AG08395 (cell line): ENCODE data around the gene ATG7.
"Not testable (repeated sequence)": the region's sequence is repeated elsewhere in the genome, so short reads cannot be mapped to it uniquely, and the experiment has no call there.

Experiments used
- DNase-seq: peaks from one replicate; pipeline ENCODE4 v3.0.0; 2012; ENCODE audit warnings: mixed read lengths, low spot score

ATG7 gene

DNA sequence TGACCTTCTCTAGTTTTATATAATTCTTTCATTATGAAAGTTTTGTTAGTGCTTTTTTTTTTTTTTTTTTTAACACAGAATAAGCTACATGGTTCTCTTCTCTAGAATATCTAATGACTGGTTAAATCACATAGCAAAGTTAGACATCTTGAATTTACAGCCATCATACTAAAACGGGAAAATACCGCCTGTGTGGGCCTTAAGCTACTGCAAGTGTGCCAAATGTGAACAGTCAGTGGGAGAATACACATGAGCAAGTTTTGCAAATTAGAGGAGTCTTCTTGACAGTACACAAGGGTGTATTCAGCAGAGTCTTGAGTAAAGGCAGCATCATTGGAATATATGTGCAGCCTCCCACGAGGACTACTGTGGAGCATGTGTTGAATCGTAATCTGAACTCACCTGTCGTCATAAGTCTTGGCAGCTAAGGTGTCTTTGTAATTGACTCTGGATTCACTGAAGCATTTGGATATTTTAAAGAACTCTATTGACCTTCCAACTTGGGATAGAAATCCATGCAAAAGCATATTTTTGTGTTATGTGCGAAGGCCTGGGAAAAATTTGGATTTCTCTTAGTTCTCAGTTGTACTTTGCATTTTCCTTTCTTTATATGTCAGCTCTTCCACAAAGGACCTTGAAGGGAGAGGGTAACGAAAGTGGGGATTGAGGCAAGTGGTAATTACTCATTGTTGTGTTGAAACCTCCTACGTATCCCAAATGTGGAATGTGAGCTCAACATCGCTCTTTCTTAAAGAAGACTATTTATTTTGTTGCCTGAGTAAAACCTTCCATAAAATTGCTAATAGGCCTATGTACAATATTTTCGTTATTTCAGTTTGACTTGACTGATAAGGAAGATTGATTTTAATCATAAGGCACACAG is 117.4 kb downstream of the ATG7 start:
- DNase-seq = peak; percentile 21

DNA sequence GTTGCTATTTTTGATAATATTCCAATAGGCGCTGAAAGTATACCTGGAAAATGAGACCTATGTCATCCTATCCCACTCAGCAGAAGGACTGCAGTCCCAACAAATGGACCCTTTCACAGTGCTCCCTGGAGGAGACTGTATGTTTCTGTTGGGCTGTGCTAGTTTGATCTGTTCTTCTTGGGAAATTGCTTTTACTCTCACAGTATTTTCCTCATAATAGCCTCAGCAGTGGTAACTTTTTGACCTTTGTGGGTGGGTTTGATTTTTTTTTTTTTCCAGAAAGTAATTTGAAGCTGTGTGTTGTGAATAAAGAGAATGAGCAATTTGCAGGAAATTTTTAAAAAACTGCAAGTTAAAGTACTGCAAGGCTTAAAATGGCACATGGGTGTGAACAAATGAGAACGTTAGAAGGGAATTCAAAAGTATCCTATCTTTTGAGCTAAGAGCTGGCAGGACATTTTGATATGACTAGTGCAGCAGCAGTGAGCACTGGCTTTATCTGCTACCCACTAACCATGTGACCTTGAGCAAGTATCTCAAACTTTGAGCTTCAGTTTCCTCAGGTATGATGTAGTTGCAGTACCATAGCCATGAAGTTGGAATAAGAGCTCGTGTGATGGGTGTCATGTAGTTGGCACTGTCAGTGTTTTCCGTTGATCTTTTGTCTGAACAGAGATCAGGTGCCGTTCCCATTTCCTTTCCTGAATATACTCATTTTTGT is 118.4 kb downstream of the ATG7 start:
- no peak for DNase-seq

DNA sequence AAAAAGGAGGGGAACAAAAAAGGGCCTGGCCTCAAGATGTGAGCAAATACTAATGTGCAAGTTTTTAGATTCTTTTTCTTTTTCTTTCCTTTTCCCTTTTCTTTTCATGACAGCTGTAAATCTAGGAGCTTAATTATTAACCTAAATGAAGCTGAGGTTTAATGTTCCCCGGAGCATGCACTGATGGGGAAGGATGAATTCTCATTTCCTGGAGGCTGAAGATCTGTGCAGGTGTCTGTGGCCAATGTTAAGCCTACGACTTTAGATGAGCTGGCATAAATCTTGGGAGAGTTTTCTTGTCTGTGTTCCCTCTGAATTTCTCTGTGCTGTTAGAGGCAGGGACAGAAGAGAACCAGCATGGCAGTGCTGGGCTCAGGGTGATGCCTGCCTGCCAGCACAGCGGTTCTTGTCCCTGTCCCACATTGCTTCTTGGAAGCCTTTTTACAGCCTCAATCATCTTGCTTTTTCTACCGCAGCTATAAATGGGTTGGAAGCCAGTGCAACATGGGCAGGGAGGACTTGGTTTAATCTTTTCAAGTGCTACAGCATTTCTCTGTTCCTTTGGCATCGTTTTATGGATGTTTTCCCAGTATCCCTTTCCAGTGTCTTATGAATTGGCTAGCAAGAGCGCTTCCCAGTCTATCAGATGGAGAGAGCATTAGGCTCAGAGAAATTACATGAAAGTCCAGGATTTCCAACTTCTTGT is 119.1 kb downstream of the ATG7 start:
- no peak for DNase-seq

DNA sequence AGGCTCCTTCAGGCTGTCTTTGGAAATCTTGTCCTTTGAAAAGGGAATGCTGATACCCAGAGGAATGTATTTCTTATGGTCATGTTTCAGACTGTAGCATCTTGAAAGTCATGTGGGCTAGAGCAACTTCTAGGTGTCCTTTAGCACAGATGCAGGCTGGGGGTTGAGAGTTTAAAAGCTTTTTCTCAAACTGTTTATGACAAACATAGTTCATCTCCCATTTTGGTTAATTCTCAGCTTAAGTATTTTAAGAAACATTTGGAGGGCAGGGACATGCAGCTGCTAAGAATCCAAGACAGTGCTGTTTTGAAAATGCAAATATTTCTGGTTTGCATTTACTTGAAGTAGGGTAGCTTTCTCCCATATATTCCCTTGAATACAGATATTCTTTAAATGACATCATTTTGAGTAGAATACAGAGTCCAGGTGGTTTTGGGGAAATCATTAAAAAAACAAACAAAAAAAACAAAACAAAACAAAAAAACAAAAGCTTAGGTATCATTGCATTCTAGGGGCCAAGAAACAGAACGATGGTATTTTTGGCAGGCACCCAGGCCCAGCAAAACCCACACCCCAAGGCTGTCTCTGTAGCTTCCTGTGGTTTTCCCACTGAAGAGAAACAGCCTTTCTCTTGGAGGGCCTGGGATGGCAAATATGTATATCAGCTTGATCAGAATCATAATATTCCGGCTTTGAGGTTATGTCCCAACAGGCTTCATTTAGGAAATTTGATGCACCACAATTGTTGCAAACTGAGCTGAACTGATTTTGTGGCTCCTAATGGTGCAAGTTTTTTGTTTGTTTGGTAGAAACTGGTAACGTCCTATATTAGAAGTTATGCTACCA is 120.0 kb downstream of the ATG7 start:
- DNase-seq = peak; percentile 65

DNA sequence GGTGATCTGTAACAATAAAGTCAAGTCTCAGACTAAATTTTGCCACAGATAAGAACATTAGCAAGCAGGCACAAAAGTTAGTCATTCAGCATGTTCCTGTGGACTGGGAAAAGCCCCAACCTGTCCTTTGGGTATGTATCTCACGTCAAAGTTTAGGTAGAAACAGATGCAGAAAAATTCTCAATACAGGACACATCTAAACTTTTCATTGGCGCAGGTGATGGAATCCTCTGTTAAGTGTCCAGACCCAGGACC is 120.6 kb downstream of the ATG7 start:
- no peak for DNase-seq

DNA sequence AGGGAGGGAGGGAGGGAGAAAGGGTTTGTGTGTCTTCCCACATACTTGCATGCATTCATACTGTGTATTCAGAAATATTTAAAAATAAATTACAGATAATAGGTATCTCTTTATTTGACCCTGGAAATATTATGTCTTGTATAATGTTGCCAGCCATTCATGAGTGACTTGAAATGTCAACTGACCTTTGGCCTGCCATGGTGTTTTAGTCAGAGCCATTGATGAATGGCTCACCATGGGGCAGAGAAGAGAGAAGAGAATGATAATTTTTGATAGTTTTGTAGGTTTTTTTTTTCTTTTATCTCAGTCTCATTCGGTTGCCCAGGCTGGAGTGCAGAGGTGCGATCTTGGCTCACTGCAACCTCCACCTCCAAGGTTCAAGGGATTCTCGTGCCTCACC is 121.2 kb downstream of the ATG7 start:
- no peak for DNase-seq

DNA sequence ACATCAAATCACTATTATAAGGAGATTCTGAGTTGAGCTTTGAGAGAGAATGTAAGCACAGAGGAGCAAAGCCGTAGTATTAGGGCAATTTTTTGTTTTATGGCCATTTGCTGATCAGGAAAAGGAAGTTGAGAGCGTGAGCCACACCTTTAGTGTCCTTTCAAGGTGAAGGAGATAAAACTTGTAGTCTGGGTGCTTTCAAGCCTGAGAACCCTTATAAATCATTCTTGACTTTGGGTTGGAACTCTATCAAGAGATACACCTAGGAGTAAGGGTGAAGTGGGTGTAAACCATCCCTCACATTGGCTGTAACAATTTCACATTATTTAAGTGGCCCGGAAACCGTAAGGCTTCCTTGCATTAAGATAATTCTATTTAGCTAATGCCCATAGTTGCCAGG is 122.2 kb downstream of the ATG7 start:
- DNase-seq = no peak

DNA sequence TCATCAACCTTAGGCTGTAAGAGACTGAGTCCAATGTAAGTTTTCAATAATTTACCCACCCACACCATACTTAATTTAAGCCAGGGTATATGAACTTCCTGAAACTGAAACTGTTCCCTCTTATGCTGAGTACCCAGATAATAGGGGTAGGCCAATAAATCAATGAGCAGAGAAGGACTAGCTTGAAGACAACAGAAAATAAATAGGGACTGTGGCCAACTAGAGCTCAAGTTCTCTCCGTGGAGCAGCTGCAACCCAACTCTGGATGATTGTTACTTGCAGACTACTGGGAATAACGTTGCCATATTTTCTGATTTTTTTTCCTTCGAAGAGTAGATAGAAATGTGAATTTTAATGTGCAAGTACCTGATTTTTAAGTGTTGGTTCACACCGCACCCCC is 128.0 kb downstream of the ATG7 start:
- DNase-seq = no peak

DNA sequence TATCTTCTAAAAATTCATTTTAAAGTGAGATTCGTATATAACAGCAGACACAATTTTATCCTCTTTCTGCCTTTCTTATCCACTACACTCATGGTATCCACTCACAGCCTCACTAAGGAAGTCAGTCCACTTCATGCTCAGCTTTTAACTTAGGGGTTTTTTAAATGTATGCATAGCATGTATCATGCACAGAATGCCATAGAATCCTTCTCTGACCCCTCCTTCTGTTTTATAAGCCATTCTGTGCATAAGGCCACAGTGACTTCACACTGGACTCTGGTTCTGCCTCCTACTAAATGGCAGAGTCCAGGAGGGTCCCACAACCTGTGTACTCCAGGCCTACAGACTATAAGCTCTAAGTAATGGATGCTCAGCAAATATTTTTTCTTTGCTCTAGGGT is 129.2 kb downstream of the ATG7 start:
- DNase-seq = no peak

DNA sequence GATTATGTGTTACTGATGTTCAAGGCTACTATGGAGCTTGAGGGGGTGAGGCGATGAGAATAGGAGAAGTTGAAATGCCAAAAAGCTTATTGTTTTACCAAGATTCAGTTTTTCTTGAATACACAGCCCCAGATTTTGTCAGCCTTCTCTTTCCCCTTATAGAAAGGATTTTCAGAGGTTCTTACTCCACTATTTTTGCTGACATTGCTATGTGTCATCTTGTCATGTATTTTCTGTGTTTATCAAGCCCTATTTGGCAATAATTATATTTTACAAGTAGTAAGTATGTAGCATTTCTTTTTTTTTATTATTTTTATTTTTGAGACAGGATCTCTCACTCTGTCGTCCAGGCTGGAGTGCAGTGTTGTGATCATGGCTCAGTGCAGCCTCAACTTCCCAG is 133.1 kb downstream of the ATG7 start:
- DNase-seq = no peak

DNA sequence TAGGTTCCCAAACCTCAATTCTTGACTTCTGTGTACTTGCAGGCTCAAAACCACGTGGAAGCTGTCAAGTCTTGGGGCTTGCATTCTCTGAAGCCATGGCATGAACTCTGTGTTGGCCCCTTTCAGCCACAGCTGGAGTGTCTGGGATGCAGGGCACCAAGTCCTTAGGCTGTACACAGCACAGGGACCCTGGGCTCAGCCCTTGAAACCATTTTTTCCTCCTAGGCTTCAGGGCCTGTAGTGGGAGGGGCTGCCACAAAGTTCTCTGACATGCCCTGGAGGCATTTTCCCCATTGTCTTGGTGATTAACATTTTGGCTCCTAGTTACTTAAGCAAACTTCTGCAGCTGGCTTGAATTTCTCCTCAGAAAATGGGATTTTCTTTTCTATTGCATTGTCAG is 135.4 kb downstream of the ATG7 start:
- DNase-seq = no peak

DNA sequence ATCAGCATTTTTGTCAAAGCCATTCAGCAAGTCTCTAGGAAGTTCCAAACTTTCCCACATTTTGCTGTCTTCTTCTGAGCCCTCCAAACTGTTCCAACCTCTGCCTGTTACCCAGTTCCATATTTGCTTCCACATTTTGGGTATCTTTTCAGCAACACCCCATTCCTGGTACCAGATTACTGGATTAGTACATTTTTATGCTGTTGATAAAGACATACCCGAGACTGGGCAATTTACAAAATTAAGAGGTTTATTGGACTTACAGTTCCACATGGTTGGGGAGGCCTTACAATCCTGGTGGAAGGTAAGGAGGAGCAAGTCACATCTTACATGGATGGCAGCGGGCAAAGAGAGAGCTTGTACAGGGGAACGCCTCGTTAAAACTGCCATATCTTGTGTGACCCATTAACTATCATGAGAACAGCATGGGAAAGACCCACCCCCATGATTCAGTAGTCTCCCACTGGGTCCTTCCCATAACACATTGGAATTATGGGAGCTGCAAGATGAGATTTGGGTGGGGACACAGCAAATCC is 136.2 kb downstream of the ATG7 start:
- not testable (repeated sequence) for DNase-seq

DNA sequence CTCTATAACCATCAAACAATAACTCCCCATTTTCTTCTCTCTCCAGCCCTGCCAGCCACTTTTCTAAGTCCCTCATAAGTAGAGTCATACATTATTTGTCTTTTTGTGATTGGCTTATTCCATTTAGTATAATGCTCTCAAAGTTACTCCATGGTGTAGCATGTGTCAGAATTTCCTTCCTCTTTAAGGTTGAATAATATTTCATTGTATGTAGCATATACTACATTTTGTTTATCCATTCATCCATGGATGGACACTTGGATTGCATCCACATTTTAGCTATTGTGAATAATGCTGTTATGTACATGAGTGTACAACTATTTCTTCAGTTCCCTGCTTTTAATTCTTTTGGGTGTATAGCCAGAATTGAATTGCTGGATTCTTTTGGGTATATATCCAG is 138.4 kb downstream of the ATG7 start:
- no peak for DNase-seq

DNA sequence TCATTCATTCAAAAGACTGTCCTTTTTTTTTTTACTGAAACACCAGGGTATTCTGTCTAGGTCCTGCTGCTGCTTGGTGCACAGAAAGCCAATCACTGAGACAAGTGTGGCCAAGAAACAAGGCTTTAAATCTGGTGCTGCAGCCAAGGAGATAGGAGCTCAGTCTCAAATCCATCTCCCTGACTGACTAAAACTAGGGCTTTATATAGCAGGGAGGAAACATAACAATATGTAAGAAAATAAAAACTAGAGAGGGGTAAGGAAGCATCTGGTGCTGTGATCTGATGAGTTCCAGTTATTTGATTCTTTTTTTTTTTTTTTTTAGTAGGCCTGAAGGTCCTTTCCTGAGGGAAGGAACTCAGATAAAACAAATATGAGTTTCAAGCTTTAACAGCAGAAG is 139.8 kb downstream of the ATG7 start:
- DNase-seq = no peak

DNA sequence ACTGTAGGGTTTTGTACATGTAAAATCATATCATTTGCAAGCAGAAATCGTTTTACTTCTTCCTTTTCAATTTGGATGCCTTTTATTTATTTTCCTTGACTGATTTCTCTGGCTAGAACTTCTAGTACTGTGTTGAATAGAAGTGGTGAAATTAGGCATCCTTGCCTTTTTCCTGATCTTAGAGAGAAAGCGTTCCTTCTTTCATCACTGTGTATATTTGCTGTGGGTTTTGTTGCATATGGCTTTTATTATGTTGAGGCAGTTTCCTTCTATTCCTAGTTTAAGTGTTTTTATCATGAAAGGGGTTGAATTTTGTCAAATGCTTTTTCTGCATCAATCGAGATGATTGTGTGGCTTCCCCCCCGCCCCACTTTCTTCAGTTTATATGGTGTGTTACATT is 140.9 kb downstream of the ATG7 start:
- no peak for DNase-seq

DNA sequence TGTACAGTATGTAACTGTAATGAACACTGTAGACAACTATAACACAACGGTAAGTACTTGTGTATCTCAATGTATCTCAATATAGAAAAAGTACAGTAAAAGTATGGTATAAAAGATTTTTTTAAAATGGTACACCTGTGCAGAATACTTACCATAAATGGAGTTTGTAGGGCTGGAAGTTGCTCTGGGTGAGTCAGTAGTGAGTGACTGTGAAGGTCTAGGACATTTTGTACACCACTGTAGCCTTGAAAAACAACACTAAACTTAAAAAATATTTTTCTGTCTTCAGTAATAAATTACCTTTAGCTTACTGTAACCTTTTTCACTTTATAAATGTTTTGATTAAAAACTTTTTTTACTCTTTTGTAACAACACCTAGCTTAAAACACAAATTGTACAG is 142.9 kb downstream of the ATG7 start:
- no peak for DNase-seq

DNA sequence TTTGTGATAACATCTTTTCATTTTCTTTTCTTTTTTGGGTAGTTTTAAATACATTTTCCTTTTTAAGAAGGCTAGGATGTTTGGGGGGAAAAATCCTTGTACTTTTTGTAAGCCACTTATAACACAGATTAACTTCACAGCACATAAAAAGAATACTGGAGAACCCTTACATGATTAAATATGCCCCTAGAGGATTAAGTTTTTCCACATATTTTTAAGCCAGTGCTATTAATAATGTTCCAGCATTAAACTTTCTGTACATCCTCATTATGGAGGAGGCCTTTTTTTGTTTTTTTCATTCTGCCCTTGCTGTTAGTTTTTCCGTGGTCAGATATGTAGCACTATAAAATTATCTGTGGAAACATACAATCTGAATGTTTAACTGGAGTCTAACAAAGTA is 147.9 kb downstream of the ATG7 start:
- DNase-seq = no peak

DNA sequence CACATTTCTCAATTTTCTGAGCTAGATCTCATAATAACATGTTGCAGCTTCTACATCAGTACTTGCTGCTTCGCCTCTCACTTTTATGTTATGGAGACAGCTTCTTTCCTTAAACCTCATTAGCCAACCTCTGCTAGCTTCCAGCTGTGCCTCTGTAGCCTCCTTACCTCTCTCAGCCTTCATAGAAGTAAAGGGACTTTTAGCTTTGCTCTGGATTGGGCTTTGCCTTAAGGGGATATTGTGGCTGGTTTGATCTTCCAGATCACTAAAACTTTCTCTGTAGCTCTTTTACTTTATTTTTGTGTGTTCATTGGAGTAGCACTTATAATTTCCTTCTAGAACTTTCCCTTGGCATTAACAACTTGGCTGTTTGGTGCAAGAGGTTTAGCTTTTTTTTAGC is 150.1 kb downstream of the ATG7 start:
- no peak for DNase-seq

DNA sequence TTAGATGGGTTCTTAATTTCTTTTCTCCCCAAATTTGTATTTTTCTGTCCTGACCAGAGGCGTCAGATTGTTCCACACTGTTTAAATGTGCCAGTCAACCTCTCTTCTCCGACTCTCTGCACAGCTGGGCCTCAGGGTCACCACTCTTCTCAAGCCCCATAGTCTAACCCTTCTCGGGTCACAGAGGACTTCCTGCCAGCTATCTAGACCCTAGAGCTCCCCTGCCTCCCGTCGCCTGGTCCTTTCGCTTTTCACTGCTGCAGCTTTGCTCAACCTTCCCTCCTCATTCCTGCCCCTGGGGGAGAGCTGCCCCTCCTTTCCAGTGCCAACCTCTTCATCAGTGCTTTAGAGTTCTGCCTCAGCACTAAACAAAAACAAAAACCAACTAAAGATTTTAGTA is 151.7 kb downstream of the ATG7 start:
- DNase-seq = no peak

DNA sequence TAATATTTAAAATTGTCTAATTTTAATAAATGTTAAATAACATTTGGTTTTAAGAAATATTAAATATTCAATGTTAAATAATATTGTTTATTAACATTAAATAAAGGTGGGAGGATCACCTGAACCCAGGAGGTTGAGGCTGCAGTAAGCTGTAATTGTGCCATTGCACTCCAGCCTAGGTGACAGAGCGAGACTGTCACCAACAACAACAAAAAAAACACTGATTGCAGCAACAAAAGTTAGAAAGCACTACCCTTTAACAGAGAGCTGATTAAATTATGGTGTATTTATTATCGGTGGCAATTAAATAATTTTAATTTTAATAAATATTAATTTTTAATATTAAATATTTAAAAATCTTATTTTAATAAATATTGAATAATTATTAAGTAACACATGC is 152.1 kb downstream of the ATG7 start:
- DNase-seq = no peak

DNA sequence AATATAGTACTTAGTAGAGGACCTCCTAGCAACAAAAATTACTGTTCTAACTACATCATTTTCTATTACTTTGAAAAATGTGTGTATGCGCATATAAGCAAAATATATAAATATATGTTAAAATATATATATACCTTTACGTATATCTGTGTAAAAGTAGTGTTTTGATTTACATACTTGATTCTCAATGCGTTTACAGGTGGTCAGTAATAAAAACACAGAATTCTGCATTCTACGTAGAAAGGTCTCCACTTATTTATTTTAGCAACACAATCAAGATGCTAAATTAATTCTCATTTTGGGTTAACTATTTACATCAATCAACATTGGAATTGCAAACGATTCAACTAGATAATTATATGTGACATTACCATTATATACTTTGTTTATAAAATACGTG is 158.0 kb downstream of the ATG7 start:
- no peak for DNase-seq

DNA sequence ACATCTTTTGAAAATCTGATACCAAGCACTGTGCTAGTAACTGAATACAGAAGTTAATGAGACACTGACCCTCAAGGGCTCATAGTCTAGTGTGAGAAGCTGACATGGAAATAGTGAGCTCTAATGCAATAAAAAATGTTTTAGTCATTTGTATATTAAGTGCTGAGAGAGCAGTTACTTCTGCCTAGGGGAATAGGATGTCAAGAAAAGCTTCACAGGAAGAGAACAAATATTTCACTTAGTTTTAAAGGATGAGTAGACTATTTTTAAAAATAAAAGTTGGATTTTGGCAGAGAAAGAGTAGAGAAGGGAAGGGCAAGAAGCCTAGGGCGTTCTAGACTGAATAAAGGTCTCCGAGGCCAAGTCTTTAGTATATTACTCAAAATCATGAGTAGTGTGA is 158.4 kb downstream of the ATG7 start:
- no peak for DNase-seq
